GM23338 (cell line): ENCODE data around the gene OLFML1. TPM values are rescaled to one million over a fixed set of nuclear protein-coding genes. Genes with fewer than 3 reads are reported as not detected.

ENCODE experiments used
- ATAC-seq: fragments of 200-7000 bp; cut with Tn5 transposase; 3 replicates; pipeline ENCODE4 v1.9.1; 2020
- DNase-seq: peaks from one replicate; pipeline ENCODE4 v3.0.0-alpha.2; 2015; ENCODE audit warnings: low spot score
- H2AFZ ChIP-seq: fragments of 200-600 bp; sonication (generic); 2 replicates; pipeline ENCODE4 v1.8.0; 2016; ENCODE audit warnings: antibody characterized with exemption, mild to moderate bottlenecking, moderate library complexity
- H3F3A ChIP-seq: fragments of 200-600 bp; sonication (generic); replicated peaks from 2 replicates; pipeline ENCODE4 v1.8.0; 2017; ENCODE audit warnings: antibody characterized with exemption, mixed run types, low read depth
- H3K27ac ChIP-seq: fragments of 200-600 bp; sonication (generic); 2 replicates; pipeline ENCODE4 v1.6.1; 2016; ENCODE audit warnings: low read depth
- H3K27me3 ChIP-seq: fragments of 200-600 bp; sonication (generic); 2 replicates; pipeline ENCODE4 v1.8.0; 2016; ENCODE audit warnings: mild to moderate bottlenecking, mixed run types, moderate library complexity; ENCODE audit not compliant: insufficient read depth
- H3K36me3 ChIP-seq: fragments of 200-600 bp; sonication (generic); 2 replicates; pipeline ENCODE4 v1.8.0; 2016; ENCODE audit warnings: mild to moderate bottlenecking; ENCODE audit not compliant: insufficient read depth
- H3K4me1 ChIP-seq: fragments of 200-600 bp; sonication (generic); 2 replicates; pipeline ENCODE4 v1.8.0; 2016; ENCODE audit warnings: mild to moderate bottlenecking, moderate library complexity; ENCODE audit not compliant: insufficient read depth
- H3K4me2 ChIP-seq: fragments of 200-600 bp; sonication (generic); 2 replicates; pipeline ENCODE4 v1.7.1; 2017; ENCODE audit warnings: mixed run types
- H3K4me3 ChIP-seq: fragments of 200-600 bp; sonication (generic); 2 replicates; pipeline ENCODE4 v1.6.1; 2016; ENCODE audit warnings: mixed run types
- H3K79me2 ChIP-seq: fragments of 200-600 bp; sonication (generic); replicated peaks from 2 replicates; pipeline ENCODE4 v1.8.0; 2017; ENCODE audit warnings: mild to moderate bottlenecking; ENCODE audit not compliant: insufficient read depth
- H3K9me2 ChIP-seq: fragments of 200-600 bp; sonication (generic); 2 replicates; pipeline ENCODE4 v1.8.0; 2017; ENCODE audit not compliant: insufficient read depth
- H4K20me1 ChIP-seq: fragments of 200-600 bp; sonication (generic); replicated peaks from 2 replicates; pipeline ENCODE4 v1.8.0; 2017; ENCODE audit warnings: mild to moderate bottlenecking; ENCODE audit not compliant: insufficient read depth
- H3K27ac Mint-ChIP-seq: 2 replicates; pipeline ENCODE4 v1.8.0; 2020; ENCODE audit warnings: inconsistent platforms, mild to moderate bottlenecking, moderate library complexity, mixed read lengths
- H3K27me3 Mint-ChIP-seq: 3 replicates; pipeline ENCODE4 v1.8.0; 2022; ENCODE audit warnings: low read depth, mild to moderate bottlenecking, moderate library complexity, mixed read lengths, inconsistent platforms; ENCODE audit not compliant: insufficient read depth, poor library complexity
- H3K36me3 Mint-ChIP-seq: 3 replicates; pipeline ENCODE4 v1.8.0; 2021; ENCODE audit warnings: low read depth, mild to moderate bottlenecking, inconsistent platforms, moderate library complexity, mixed read lengths
- H3K4me1 Mint-ChIP-seq: 3 replicates; pipeline ENCODE4 v1.8.0; 2020; ENCODE audit warnings: mild to moderate bottlenecking, inconsistent platforms, mixed read lengths
- H3K4me3 Mint-ChIP-seq: 3 replicates; pipeline ENCODE4 v1.8.0; 2021; ENCODE audit warnings: moderate library complexity, mild to moderate bottlenecking, inconsistent platforms, mixed read lengths
- H3K9me3 Mint-ChIP-seq: 3 replicates; pipeline ENCODE4 v1.8.0; 2020; ENCODE audit warnings: moderate library complexity, mild to moderate bottlenecking, inconsistent platforms, mixed read lengths
- CREB1 ChIP-seq: fragments of 250-450 bp; sonication (Bioruptor Pico); IDR thresholded peaks from 2 replicates; pipeline ENCODE4 v1.5.0; 2020; ENCODE audit warnings: low read depth, mild to moderate bottlenecking, moderate library complexity
- CTCF ChIP-seq, 2 experiments: fragments of 200-600 bp in 1 of 2; sonication (generic) in 1 of 2; conservative IDR thresholded peaks; 2 replicates each; pipeline versions ENCODE4 v1.5.1 to v1.6.1; 2016 to 2017; ENCODE audit warnings: antibody characterized with exemption in 2 of 2, low read depth in 2 of 2, mild to moderate bottlenecking in 2 of 2, moderate library complexity in 1 of 2
- ETS1 ChIP-seq: IDR thresholded peaks from 2 replicates; pipeline ENCODE4 v1.6.1; 2016; ENCODE audit warnings: antibody characterized with exemption
- EZH2 ChIP-seq: fragments of 200-600 bp; sonication (generic); IDR thresholded peaks from one replicate; pipeline ENCODE4 v1.8.0; 2017; ENCODE audit warnings: antibody characterized with exemption, mild to moderate bottlenecking, low read depth; ENCODE audit not compliant: unreplicated experiment
- EZH2phosphoT487 ChIP-seq: fragments of 200-600 bp; sonication (generic); IDR thresholded peaks from one replicate; pipeline ENCODE4 v1.8.1; 2018; ENCODE audit warnings: antibody characterized with exemption; ENCODE audit not compliant: unreplicated experiment
- JUNB ChIP-seq: IDR thresholded peaks from one replicate; pipeline ENCODE4 v1.6.1; 2016; ENCODE audit warnings: antibody characterized with exemption; ENCODE audit not compliant: unreplicated experiment
- NANOG ChIP-seq: IDR thresholded peaks from 2 replicates; pipeline ENCODE4 v1.6.1; 2016; ENCODE audit warnings: antibody characterized with exemption, borderline replicate concordance
- POLR2AphosphoS5 ChIP-seq: IDR thresholded peaks from 2 replicates; pipeline ENCODE4 v1.6.1; 2016; ENCODE audit warnings: antibody characterized with exemption, low read depth
- REST ChIP-seq: IDR thresholded peaks from one replicate; pipeline ENCODE4 v1.6.1; 2018; ENCODE audit warnings: antibody characterized with exemption; ENCODE audit not compliant: unreplicated experiment
- STAT1 ChIP-seq: IDR thresholded peaks from one replicate; pipeline ENCODE4 v1.6.1; 2016; ENCODE audit warnings: antibody characterized with exemption; ENCODE audit not compliant: unreplicated experiment
- ZNF114 ChIP-seq: fragments of 250-450 bp; sonication (Bioruptor Pico); IDR thresholded peaks from 2 replicates; pipeline ENCODE4 v1.5.0; 2020; ENCODE audit warnings: mild to moderate bottlenecking, moderate library complexity
- ZNF331 ChIP-seq: fragments of 250-450 bp; sonication (Bioruptor Pico); IDR thresholded peaks from 2 replicates; pipeline ENCODE4 v1.5.0; 2020; ENCODE audit warnings: low read depth, mild to moderate bottlenecking, moderate library complexity
- ZNF462 ChIP-seq: fragments of 250-450 bp; sonication (Bioruptor Pico); IDR thresholded peaks from 2 replicates; pipeline ENCODE4 v1.5.0; 2020; ENCODE audit warnings: mild to moderate bottlenecking, moderate library complexity
- polyA plus RNA-seq: library from polyadenylated mRNA; unstranded; fragments of >200 nt; fragmentation: Nextera tagmentation; extraction: Ambion mirVana; gene quantifications from 2 replicates; pipeline ENCODE4 v1.2.1, GENCODE V29; 2016
- total RNA-seq: library from RNA; depleted of rRNA; stranded (reverse); fragments of >200 nt; shearing (Covaris generic); gene quantifications from 2 replicates; pipeline ENCODE4 v1.2.3, GENCODE V29; 2014

The OLFML1 gene
- total and polyA plus RNA-seq, 2 experiments from 2014 or later = 0.21 TPM; not detected in 1

GRCh38 chr11:7558046-7558445, 72.7 kb downstream of the OLFML1 start:
- Mint-ChIP-seq H3K4me1 (peaks cover 20% of the 10 kb centered on the region), H3K27ac (no peak overlapping the region), H3K27me3 (peaks cover 2% of the 10 kb centered on the region), H3K9me3 (no peaks in the 10 kb centered on the region), H3K4me3 (no peak overlapping the region), H3K36me3 (no peaks in the 10 kb centered on the region)
- no peak for DNase-seq
- Histone ChIP-seq H3K36me3 (no peaks in the 10 kb centered on the region), H3K27ac (no peak overlapping the region), H3K4me1 (peaks cover 14% of the 10 kb centered on the region), H3K27me3 (no peaks in the 10 kb centered on the region), H3K79me2 (no peaks in the 10 kb centered on the region), H3F3A (no peaks in the 10 kb centered on the region), H3K9me2 (no peaks in the 10 kb centered on the region), H2AFZ (no peak overlapping the region), H3K4me2 (no peak overlapping the region), H4K20me1 (no peaks in the 10 kb centered on the region), H3K4me3 (no peak overlapping the region)
- no peak for ATAC-seq
- TF ChIP-seq ETS1 (no peak), NANOG (no peak), CTCF (conservative IDR thresholded peaks at IDR 0.05; ENCODE audit: low read depth in 2 of 2) (no peak), EZH2 (no peak), EZH2phosphoT487 (no peak), CREB1 (CRISPR knock-in tag) (no peak), ZNF114 (CRISPR knock-in tag) (no peak), JUNB (no peak), ZNF462 (CRISPR knock-in tag) (no peak), REST (no peak), POLR2AphosphoS5 (no peak), STAT1 (no peak), ZNF331 (CRISPR knock-in tag) (no peak)
